IPS DF 19.7 (cell line): ENCODE data around the gene CNKSR1.

Source experiments
- DNase-seq: peaks from one replicate; pipeline ENCODE4 v3.0.0-alpha.2; 2013; ENCODE audit warnings: low read depth, low spot score

The CNKSR1 gene

GRCh38 chr1:26177182-26177684 lies at the start of gene CNKSR1:
Gene CNKSR1 (plus strand): TSS chr1:26177491. CDS start chr1:26177548, 57 bp downstream.
- DNase-seq, result no peak

GRCh38 chr1:26129778-26130177 lies 47.5 kb upstream of the CNKSR1 start:
- DNase-seq, result no peak

GRCh38 chr1:26130695-26131094 lies 46.6 kb upstream of the CNKSR1 start:
- DNase-seq, result no peak

GRCh38 chr1:26132128-26132833 lies 45.0 kb upstream of the CNKSR1 start:
- DNase-seq, result no peak

- no peak for DNase-seq
Measured at GRCh38 chr1:26132834-26133167, 44.5 kb upstream of the CNKSR1 start.

GRCh38 chr1:26134466-26134865 lies 42.8 kb upstream of the CNKSR1 start:
- DNase-seq, result no peak

- DNase-seq, result no peak
Measured at GRCh38 chr1:26138974-26139558, 38.2 kb upstream of the CNKSR1 start.

GRCh38 chr1:26142159-26142558 lies 35.1 kb upstream of the CNKSR1 start:
- DNase-seq, result no peak

- no peak for DNase-seq
Measured at GRCh38 chr1:26145041-26145959, 32.0 kb upstream of the CNKSR1 start.

- no peak for DNase-seq
Measured at GRCh38 chr1:26145960-26146294, 31.4 kb upstream of the CNKSR1 start.

GRCh38 chr1:26148887-26149286 lies 28.4 kb upstream of the CNKSR1 start:
- no peak for DNase-seq

- DNase-seq, result no peak
Measured at GRCh38 chr1:26153966-26154532, 23.2 kb upstream of the CNKSR1 start.

GRCh38 chr1:26154750-26155149 lies 22.5 kb upstream of the CNKSR1 start:
- DNase-seq, result no peak

- DNase-seq, result no peak
Measured at GRCh38 chr1:26155370-26156284, 21.7 kb upstream of the CNKSR1 start.

- DNase-seq, result no peak
Measured at GRCh38 chr1:26156285-26157038, 20.8 kb upstream of the CNKSR1 start.

GRCh38 chr1:26158271-26158907 lies 18.9 kb upstream of the CNKSR1 start:
- no peak for DNase-seq

GRCh38 chr1:26158908-26159742 lies 18.2 kb upstream of the CNKSR1 start, which contains the start of gene FAM110D:
Gene FAM110D (plus strand): TSS chr1:26159079. CDS start chr1:26161292, 2,213 bp downstream.
- no peak for DNase-seq

GRCh38 chr1:26159743-26160039 lies 17.6 kb upstream of the CNKSR1 start:
- no peak for DNase-seq
